ENCODE results near the gene C1orf226.

C1orf226 gene

GRCh38 chr1:162360237-162360873, 21.2 kb upstream of the C1orf226 start:
- TF ChIP-seq REST (IDR thresholded peaks at IDR 0.05; ENCODE audit: low read depth) (no peak), TCF12 (IDR thresholded peaks at IDR 0.05; ENCODE audit: low read depth) (no peak), YY1 (IDR thresholded peaks at IDR 0.05; ENCODE audit: low read depth) (no peak), CREB1 (IDR thresholded peaks at IDR 0.05; ENCODE audit: low read depth) (no peak), MAX (IDR thresholded peaks at IDR 0.05) (no peak), USF1 (IDR thresholded peaks at IDR 0.05) (no peak), ZBTB7A (IDR thresholded peaks at IDR 0.05; ENCODE audit: low read depth) (no peak), TAF1 (IDR thresholded peaks at IDR 0.05; ENCODE audit: low read depth) (no peak), CEBPB (IDR thresholded peaks at IDR 0.05) (no peak), TEAD4 (IDR thresholded peaks at IDR 0.05) (no peak)

- TF ChIP-seq TCF12 (IDR thresholded peaks at IDR 0.05; ENCODE audit: low read depth) = no peak
- no peak for TF ChIP-seq EGR1 (IDR thresholded peaks at IDR 0.05)
- no peak for TF ChIP-seq YY1 (IDR thresholded peaks at IDR 0.05; ENCODE audit: low read depth)
- TF ChIP-seq CREB1 (IDR thresholded peaks at IDR 0.05; ENCODE audit: low read depth) = no peak
- TF ChIP-seq EP300 (IDR thresholded peaks at IDR 0.05; ENCODE audit: borderline replicate concordance) = no peak
- no peak for TF ChIP-seq CEBPB (IDR thresholded peaks at IDR 0.05)
- TF ChIP-seq REST (IDR thresholded peaks at IDR 0.05; ENCODE audit: low read depth) = no peak
These were observed 20.7 kb upstream of the C1orf226 start for GRCh38 chr1:162360874-162361260.

GRCh38 chr1:162361349-162361748, 20.2 kb upstream of the C1orf226 start:
- TF ChIP-seq EGR1 (IDR thresholded peaks at IDR 0.05) (no peak), TEAD4 (IDR thresholded peaks at IDR 0.05) (no peak), NFIC (IDR thresholded peaks at IDR 0.05) (no peak), ZBTB7A (IDR thresholded peaks at IDR 0.05; ENCODE audit: low read depth) (no peak), TCF12 (IDR thresholded peaks at IDR 0.05; ENCODE audit: low read depth) (no peak), RAD21 (IDR thresholded peaks at IDR 0.05; ENCODE audit: low read depth) (no peak), TAF1 (IDR thresholded peaks at IDR 0.05; ENCODE audit: low read depth) (no peak), EP300 (IDR thresholded peaks at IDR 0.05; ENCODE audit: borderline replicate concordance) (no peak), REST (IDR thresholded peaks at IDR 0.05; ENCODE audit: low read depth) (no peak), MAX (IDR thresholded peaks at IDR 0.05) (no peak), YY1 (IDR thresholded peaks at IDR 0.05; ENCODE audit: low read depth) (no peak), CREB1 (IDR thresholded peaks at IDR 0.05; ENCODE audit: low read depth) (no peak), USF1 (IDR thresholded peaks at IDR 0.05) (no peak), FOXM1 (IDR thresholded peaks at IDR 0.05; ENCODE audit: borderline replicate concordance, low read depth) (no peak), CEBPB (IDR thresholded peaks at IDR 0.05) (no peak)

- no peak for TF ChIP-seq REST (IDR thresholded peaks at IDR 0.05; ENCODE audit: low read depth)
- no peak for TF ChIP-seq TEAD4 (IDR thresholded peaks at IDR 0.05)
- no peak for TF ChIP-seq TAF1 (IDR thresholded peaks at IDR 0.05; ENCODE audit: low read depth)
- no peak for TF ChIP-seq ZBTB7A (IDR thresholded peaks at IDR 0.05; ENCODE audit: low read depth)
- TF ChIP-seq TCF12 (IDR thresholded peaks at IDR 0.05; ENCODE audit: low read depth) = no peak
- TF ChIP-seq NFIC (IDR thresholded peaks at IDR 0.05) = no peak
- no peak for TF ChIP-seq MAX (IDR thresholded peaks at IDR 0.05)
- TF ChIP-seq CREB1 (IDR thresholded peaks at IDR 0.05; ENCODE audit: low read depth) = no peak
- TF ChIP-seq FOXM1 (IDR thresholded peaks at IDR 0.05; ENCODE audit: borderline replicate concordance, low read depth) = no peak
- TF ChIP-seq CEBPB (IDR thresholded peaks at IDR 0.05) = no peak
- no peak for TF ChIP-seq USF1 (IDR thresholded peaks at IDR 0.05)
- TF ChIP-seq RAD21 (IDR thresholded peaks at IDR 0.05; ENCODE audit: low read depth) = no peak
- no peak for TF ChIP-seq EP300 (IDR thresholded peaks at IDR 0.05; ENCODE audit: borderline replicate concordance)
- no peak for TF ChIP-seq YY1 (IDR thresholded peaks at IDR 0.05; ENCODE audit: low read depth)
- TF ChIP-seq EGR1 (IDR thresholded peaks at IDR 0.05) = no peak
These were observed 17.7 kb upstream of the C1orf226 start for GRCh38 chr1:162363823-162364222.
